ENCODE results near the gene ALG14.
"Not testable (repeated sequence)": the region's sequence is repeated elsewhere in the genome, so short reads cannot be mapped to it uniquely, and the experiment has no call there.

The ALG14 gene

GRCh38 chr1:95022644-95022926, 50.2 kb downstream of the ALG14 start:
- no peak overlapping the region for H3K4me3 ChIP-seq (ENCODE audit: low read depth, low read length)
- DNase-seq = no peak
- no peak for TF ChIP-seq CTCF (IDR thresholded peaks at IDR 0.05; ENCODE audit: low read depth, low read length)
- H3K27me3 ChIP-seq = no peaks in the 10 kb centered on the region
- H3K9me3 ChIP-seq = no peaks in the 10 kb centered on the region
- H3K36me3 ChIP-seq = no peaks in the 10 kb centered on the region
- H3K4me1 ChIP-seq = no peaks in the 10 kb centered on the region

- Histone ChIP-seq H3K36me3 (no peaks in the 10 kb centered on the region), H3K4me3 (ENCODE audit: low read depth, low read length) (no peak overlapping the region), H3K9me3 (no peaks in the 10 kb centered on the region), H3K4me1 (no peaks in the 10 kb centered on the region), H3K27me3 (no peaks in the 10 kb centered on the region)
- DNase-seq = no peak
- no peak for TF ChIP-seq CTCF (IDR thresholded peaks at IDR 0.05; ENCODE audit: low read depth, low read length)
These were observed 50.7 kb downstream of the ALG14 start for GRCh38 chr1:95021805-95022643.

- Histone ChIP-seq H3K27me3 (no peaks in the 10 kb centered on the region), H3K4me1 (no peaks in the 10 kb centered on the region), H3K4me3 (ENCODE audit: low read depth, low read length) (no peak overlapping the region), H3K9me3 (no peaks in the 10 kb centered on the region), H3K36me3 (no peaks in the 10 kb centered on the region)
- no peak for TF ChIP-seq CTCF (IDR thresholded peaks at IDR 0.05; ENCODE audit: low read depth, low read length)
- no peak for DNase-seq
These were observed 51.6 kb downstream of the ALG14 start for GRCh38 chr1:95021119-95021518.

- not testable (repeated sequence) for H3K4me3 ChIP-seq (ENCODE audit: low read depth, low read length); H3K4me1 ChIP-seq; H3K9me3 ChIP-seq; H3K36me3 ChIP-seq; DNase-seq; H3K27me3 ChIP-seq
These were observed 53.3 kb downstream of the ALG14 start for GRCh38 chr1:95019466-95019865.

- no peaks in the 10 kb centered on the region for H3K36me3 ChIP-seq
- no peaks in the 10 kb centered on the region for H3K4me1 ChIP-seq
- no peaks in the 10 kb centered on the region for H3K9me3 ChIP-seq
- H3K4me3 ChIP-seq (ENCODE audit: low read depth, low read length) = no peak overlapping the region
- TF ChIP-seq CTCF (IDR thresholded peaks at IDR 0.05; ENCODE audit: low read depth, low read length) = no peak
- no peak for DNase-seq
- H3K27me3 ChIP-seq = no peaks in the 10 kb centered on the region
These were observed 54.0 kb downstream of the ALG14 start for GRCh38 chr1:95018602-95019369.

GRCh38 chr1:95017775-95018174, 55.0 kb downstream of the ALG14 start:
- Histone ChIP-seq H3K9me3 (no peaks in the 10 kb centered on the region), H3K36me3 (no peaks in the 10 kb centered on the region), H3K4me1 (no peaks in the 10 kb centered on the region), H3K27me3 (no peaks in the 10 kb centered on the region), H3K4me3 (ENCODE audit: low read depth, low read length) (no peak overlapping the region)
- DNase-seq = no peak
- TF ChIP-seq CTCF (IDR thresholded peaks at IDR 0.05; ENCODE audit: low read depth, low read length) = no peak
